Kidney capillary endothelial cell (primary cell): ENCODE results near the gene RNFT2.
"Not testable (repeated sequence)": the region's sequence is repeated elsewhere in the genome, so short reads cannot be mapped to it uniquely, and the experiment has no call there.

Source experiments
- DNase-seq: peaks from one replicate; pipeline ENCODE4 v3.0.0-alpha.2; 2018; ENCODE audit warnings: low spot score

RNFT2 gene

GRCh38 chr12:116710370-116711150 is 27.6 kb upstream of the RNFT2 start:
- DNase-seq, result no peak

GRCh38 chr12:116712458-116713303 is 25.4 kb upstream of the RNFT2 start:
- DNase-seq, result no peak

GRCh38 chr12:116713527-116713926 is 24.6 kb upstream of the RNFT2 start:
- no peak for DNase-seq

- no peak for DNase-seq
Observed at GRCh38 chr12:116714175-116714574, 23.9 kb upstream of the RNFT2 start.

GRCh38 chr12:116717466-116718437 is 20.4 kb upstream of the RNFT2 start:
- DNase-seq, result no peak

GRCh38 chr12:116718655-116719454 is 19.3 kb upstream of the RNFT2 start:
- no peak for DNase-seq

- DNase-seq, result no peak
Observed at GRCh38 chr12:116719731-116720528, 18.2 kb upstream of the RNFT2 start.

- no peak for DNase-seq
Observed at GRCh38 chr12:116722245-116722644, 15.9 kb upstream of the RNFT2 start.

GRCh38 chr12:116726694-116727093 is 11.4 kb upstream of the RNFT2 start:
- no peak for DNase-seq

- DNase-seq, result no peak
Observed at GRCh38 chr12:116727261-116727660, 10.9 kb upstream of the RNFT2 start.

- DNase-seq, result no peak
Observed at GRCh38 chr12:116727891-116728290, 10.2 kb upstream of the RNFT2 start.

- DNase-seq, result no peak
Observed at GRCh38 chr12:116731801-116732200, 6.3 kb upstream of the RNFT2 start.

GRCh38 chr12:116734156-116734768 is 3.9 kb upstream of the RNFT2 start:
- no peak for DNase-seq

- DNase-seq, result no peak
Observed at GRCh38 chr12:116735084-116735483, 3.0 kb upstream of the RNFT2 start.

- no peak for DNase-seq
Observed at GRCh38 chr12:116735951-116736599, 2.0 kb upstream of the RNFT2 start.

- DNase-seq, result no peak
Observed at GRCh38 chr12:116736962-116737773, 947 bp upstream of the RNFT2 start.

- no peak for DNase-seq
Observed at GRCh38 chr12:116739381-116739887, 1.3 kb downstream of the RNFT2 start.

GRCh38 chr12:116742787-116743186 is 4.7 kb downstream of the RNFT2 start:
- DNase-seq, result not testable (repeated sequence)
